NK-92 (cell line): ENCODE data around the gene MICB.
"Not testable (repeated sequence)": the region's sequence is repeated elsewhere in the genome, so short reads cannot be mapped to it uniquely, and the experiment has no call there.

ENCODE experiments used
- DNase-seq: peaks from one replicate; lab custom pipeline; 2025; ENCODE audit not compliant: unreplicated experiment; lab: John Stamatoyannopoulos, UW

MICB gene

DNA sequence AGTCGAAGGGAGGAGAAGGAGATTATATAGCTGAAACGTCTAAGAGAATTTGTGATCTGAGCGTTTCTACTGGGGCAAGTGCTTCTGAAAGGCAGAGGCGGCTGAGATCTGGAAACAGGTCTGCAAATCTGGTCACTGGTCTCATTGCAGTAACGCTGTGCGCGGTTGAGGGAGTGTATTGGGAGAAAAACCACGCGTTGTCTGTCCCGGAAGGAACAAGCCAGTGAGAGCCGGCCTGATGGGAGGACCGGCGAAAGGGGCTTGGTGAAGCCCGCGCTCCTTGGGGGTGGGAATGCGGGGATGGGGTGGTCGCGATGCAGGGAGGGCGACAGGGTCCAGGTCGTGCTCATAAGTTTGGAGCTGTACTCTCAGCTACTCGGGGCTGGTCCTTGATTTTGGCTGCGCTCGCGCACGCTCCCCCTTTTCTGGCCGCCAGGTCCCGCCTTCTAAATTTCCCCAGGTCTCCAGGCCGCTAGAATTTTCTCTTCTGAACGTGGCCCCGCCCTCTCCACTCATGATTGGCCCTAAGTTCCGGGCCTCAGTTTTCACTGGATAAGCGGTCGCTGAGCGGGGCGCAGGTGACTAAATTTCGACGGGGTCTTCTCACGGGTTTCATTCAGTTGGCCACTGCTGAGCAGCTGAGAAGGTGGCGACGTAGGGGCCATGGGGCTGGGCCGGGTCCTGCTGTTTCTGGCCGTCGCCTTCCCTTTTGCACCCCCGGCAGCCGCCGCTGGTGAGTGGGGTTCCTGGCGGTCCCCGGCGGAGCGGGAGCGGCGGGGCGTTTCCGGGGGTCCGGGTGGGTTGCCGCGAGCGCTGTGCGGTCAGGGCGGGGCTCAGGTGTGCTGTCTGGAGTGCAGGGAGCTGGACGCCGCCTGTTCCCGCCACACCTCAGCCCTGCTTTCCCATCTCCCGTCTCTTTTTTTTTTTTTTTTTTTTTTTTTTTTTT is at the start of gene MICB:
Gene MICB (plus strand): TSS at position 615 of the 946 bp plus-strand sequence. CDS start 49 bp downstream, at position 664.
- peak; percentile 54 for DNase-seq

DNA sequence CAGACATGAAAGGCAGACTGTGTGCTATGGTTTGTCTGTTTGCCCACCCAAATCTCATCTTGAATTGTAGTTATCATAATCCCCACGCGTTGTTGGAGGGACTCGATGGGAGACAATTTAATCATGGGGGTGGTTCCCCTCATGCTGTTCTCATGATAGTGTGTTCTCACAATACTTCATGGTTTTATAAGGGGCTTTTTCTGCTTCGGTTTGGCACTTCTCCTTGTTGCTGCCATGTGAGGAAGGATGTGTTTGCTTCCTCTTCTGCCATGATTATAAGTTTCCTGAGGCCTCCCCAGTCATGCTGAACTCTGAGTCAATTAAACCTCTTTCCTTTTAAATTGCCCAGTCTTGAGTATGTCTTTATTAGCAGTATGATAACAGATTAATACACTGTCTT is 47.2 kb upstream of the MICB start:
- no peak for DNase-seq

DNA sequence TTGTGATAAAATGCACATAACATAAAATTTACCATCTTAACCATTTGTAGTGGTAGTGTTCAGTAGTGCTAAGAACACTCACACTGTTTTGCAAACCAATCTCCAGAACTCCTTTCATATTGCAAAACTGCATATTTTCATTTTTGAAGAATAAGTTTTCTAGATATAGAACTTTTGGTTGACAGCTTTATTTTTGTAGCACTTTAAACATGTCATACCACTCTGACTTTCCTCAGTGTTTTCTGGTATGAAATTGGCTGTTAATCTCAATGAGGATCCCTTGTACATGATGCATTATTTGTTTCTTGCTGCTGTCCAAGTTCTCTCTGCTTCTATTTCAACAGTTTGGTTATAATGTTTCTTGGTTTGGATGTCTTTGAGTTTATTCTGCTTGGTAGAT is 45.1 kb upstream of the MICB start:
- no peak for DNase-seq

DNA sequence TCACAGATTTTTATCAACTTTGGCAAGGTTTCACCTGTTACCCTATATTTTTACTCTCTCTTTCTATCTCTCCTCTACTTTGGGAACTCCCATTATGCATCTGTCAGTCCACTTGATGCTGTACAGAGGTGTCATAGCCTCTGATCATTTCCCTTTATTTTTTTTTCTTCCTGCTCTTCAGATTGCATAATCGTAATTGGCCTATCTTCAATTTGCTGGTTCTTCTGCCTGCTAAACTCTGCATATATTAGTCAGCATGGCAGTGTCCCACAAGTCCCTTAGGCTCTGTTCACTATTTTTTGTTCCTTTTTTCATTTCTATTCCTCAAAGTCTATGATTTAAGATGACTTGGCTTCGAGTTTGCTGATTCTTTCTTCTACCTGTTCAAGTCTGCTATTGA is 44.7 kb upstream of the MICB start:
- no peak for DNase-seq

DNA sequence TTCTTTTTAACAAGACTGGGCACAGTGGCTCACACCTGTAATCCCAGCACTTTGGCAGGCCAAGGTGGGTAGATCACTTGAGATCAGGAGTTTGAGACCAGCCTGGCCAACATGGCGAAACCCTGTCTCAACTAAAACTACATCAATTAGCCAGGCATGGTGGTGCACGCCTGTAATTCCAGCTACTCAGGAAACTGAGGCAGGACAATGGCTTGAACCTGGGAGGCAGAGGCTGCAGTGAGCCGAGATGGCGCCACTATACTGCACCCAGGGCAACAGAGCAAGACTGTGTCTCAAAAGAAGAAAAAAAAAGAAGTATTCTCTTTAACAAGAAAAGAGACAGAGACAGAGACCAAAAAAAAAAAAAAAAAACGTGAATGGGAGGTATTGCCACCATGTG is 38.1 kb upstream of the MICB start:
- DNase-seq, result not testable (repeated sequence)

DNA sequence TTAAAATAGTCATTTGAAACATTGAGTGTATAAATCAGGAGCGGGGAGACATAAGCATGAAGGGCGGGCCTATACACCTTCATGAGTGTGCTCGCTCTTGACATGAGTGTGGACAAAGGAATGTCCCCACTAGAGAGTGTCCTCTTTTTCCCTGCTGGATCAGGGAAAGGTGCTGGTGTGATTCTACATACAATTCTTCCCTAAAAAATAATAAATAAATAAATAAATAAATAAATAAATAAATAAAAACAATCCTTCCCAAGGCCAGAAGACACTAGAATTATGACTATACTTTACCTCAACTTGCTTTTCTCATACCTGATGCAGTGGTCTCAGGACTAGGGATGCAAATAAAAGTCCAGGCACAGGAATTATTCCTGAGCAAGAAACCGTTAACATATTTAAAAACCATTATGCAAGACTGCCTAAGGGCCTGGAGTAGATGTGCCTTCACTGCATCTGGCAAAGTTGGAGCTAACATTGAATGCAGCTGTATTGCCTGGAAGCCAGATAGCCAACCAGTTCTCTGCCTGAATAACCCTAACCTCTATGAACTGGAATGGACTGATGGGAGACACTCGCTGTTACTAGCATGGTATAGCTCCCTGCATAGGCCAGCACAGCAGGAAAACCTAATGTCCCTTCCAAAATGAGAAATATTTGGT is 37.5 kb upstream of the MICB start:
- no peak for DNase-seq

DNA sequence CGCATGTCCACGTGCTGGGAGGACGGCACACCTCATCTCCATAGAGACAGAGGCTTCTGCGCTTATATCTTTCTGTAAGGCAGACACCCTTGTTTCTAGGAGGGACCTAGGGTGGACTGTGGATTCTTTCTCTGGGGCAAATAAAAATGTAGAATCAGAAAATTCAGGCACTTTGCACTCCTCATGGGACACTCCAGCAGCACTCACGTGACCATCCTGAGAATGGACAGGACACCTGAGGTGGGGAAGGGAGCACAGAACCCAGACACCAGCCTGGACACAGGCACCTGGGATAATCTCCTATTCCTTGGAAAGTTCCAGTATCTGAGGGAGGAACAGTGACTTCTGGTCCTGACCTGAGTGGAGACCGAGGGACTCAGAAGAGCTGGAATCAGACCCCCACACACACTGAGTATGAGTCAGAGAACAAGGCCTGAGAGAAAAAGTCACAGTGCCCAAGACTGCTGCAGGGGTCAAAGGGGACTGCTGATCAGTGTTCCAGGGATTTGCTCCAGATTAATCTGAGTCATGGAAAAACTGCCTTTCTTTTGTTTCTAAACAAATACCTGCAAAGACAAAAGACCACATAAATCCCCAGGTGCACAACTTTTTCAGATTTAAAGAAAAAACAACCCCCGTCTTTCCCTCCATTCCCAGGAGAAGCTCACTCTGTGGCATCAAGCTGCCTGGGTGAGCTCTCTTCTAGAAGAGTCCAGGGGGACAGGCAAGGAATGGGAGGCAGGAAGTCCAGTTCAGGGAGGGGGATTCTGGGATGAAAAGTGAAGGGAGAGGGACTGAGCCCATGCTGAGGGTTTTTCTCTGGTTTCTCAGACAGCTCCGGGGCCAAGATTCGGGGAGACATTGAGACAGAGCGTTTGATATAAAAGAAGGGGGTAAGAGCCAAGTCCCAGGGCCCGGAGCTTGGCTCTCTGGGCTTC is 35.6 kb upstream of the MICB start:
- no peak for DNase-seq

DNA sequence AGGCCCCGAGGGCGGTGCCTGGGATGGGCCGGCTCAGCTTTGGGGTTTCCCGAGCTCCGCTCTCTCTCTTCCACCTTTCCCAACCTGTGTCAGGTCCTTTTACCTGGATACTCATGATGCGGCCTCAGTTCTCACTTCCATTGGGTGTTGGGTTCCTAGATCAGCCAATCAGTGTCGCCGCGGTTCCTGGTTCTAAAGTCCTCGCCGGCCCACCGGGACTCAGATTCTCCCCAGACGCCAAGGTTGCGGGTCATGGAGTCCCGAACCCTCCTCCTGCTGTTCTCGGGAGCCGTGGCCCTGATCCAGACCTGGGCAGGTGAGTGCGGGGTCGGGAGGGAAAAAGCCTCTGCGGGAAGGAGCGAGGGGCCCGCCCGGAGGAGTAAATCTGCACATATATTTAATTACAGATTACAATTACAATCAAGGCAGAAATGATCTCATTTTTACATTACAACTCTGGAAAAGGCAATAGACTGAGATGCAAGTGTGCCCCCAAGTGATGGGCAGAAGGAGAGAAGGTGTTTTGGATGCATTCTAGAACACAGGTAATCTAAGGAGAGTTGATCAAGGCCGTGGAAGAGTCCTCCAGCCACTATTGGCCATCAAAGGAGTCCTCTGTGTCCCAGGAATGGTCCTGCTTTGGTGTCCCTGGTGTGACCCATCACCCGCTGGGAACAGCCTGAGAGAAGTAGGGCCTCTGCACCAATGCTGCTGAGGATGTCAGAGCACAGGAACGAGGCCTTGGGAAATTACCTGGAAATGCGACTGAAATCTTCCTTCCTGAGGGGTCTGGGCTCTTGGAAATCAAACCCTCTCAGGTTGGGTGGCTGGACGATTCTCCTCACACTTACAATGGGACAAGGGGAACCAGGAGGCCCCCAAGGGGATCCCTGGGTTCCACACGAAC is 34.7 kb upstream of the MICB start:
- DNase-seq, result peak; percentile 77

DNA sequence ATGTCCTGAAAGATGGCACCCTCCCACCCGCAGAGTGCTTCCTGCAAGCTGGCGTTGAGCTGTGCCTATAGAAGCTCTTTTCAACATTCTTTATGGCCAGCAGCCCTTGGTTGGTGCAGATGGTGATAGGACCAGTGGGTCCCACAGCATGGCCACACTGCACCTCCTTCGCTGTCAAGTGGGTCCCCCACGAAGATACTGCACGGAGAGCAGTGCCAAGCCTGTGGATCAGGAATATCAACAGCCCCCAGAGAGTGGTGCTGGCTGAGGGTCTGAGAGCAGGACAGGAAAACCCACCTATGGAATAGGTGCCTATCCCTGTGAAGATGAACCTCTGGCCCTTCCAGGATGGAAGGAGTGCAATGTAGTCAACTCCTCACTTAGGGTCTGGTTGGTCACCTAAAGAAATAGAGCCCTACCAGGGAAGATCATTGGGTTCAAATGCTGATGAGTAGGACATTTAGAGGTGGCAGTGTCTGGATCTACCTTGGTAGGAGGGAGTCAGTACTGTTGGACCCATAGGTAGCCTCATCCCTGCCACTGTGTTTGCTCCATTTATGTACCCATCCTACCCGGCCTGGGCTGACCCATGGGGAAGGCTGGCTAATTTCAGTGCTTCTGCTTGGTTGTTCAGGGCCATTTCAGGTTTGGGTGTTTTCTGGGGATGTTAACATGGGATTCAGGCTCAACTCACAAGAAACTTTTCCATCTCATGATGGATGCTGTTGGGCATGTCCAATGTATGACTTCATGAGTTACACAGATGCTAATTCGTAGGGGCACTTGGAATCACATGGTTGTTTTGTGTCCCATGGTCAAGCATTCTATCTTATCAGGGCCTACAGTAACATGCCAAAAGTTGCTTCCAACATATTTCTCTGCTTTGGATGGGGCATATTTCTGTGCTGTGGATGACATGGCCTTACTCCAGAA is 33.4 kb upstream of the MICB start:
- DNase-seq, result no peak

DNA sequence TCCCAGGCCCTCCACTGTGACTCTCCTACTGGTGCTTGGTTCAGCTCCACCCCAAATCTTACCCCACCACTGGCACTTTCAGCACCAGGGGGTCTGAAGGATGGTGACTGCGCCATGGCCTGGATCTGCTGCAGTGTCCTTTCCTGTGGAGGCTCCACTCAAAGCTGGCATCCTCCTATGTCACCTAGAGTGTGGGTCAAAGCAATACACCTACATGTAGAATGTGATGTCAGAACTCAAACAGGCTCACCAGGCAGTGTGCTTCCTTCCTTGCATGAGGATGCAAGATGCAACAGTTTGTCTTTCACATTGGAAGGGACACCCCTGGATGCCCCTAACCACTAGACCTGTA is 32.8 kb upstream of the MICB start:
- no peak for DNase-seq

DNA sequence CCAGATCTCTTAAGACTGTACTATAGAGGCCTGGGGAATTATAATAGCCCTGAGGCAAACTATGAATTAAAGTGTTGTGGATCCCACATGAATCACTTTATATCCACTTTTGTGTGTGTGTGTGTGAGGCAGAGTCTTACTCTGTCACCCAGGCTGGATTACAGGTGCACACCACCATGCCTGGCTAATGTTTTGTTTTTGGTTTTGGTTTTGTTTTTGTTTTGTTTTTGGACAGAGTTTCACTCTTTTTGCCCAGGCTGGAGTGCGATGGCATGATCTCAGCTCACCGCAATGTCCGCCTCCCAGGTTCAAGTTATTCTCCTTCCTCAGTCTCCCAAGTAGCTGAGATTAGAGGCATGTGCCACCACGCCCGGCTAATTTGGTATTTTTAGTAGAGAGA is 32.2 kb upstream of the MICB start:
- no peak for DNase-seq

DNA sequence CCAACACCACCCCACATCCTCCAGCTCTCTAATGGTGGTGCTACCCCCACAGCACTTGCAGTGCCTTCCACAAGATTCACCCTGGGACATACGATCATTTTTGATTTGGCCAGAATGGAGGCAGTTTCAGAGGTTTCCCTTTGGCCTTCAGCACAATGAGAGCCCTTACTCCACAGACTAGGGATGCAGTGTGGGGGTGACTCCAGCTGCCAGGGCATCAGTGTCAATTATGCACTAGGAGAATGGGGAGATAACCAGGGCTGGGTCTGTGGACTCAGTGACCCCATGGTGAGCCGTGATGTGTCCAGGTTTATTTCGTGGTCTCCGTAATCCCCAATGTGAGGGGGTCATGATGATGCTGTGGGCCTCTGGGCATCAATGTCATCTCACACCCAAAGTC is 31.5 kb upstream of the MICB start:
- DNase-seq, result no peak

DNA sequence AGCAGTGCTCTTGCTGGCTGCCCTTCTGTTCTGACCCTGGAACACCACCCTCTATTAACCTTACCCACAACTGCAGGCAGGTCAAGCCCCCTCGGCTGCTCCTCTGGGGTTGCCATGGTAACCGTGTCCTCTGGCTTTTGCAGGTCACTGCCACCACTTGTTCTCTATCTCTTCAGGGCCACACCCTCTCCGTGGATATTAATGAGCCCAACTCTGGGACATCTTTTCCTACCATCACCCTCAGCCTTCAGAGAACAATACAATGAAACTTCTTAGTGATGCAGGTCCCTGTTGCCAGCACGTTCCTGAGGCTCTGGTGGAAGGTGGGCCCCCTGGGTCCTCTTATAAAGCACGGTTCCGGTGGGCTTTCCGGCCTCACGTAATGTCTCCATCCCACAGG is 30.8 kb upstream of the MICB start:
- no peak for DNase-seq

DNA sequence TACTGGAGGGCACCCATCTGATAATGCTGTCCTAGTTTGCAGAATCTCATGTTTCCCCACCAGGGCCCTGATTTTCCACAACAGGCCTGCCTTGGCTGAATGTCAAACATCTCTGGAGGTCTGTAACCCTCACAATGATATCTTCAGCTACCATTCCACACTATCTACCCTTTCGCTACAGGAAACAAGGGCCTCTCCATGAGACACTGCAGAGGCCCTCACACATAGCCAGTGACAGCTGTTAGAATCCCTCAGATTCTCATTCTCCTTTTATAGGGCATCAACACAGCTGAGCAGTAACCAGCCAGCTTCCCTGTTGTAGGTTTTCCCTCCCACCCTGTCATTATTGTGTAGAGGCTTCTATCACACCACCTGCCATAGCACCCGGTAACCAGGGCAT is 29.6 kb upstream of the MICB start:
- DNase-seq, result no peak

DNA sequence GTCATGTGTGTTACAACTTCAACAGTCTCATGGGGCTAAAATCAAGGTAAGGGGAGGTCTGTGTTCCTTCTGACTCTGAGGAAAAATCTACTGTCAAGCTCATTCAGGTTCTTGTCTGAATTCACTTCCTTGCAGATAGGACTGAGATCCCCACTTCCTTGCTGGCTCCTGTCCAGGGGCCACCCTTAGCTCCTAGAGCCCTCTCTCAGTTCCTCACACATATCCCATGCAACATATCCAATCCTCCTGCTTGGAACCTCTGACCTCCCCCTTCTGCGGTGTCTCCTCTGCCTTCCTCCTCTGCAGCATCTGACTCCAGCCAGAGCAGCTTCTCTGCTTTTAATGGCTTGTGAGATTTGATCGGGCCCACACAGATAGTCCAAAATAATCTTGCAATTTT is 27.1 kb upstream of the MICB start:
- DNase-seq, result no peak

DNA sequence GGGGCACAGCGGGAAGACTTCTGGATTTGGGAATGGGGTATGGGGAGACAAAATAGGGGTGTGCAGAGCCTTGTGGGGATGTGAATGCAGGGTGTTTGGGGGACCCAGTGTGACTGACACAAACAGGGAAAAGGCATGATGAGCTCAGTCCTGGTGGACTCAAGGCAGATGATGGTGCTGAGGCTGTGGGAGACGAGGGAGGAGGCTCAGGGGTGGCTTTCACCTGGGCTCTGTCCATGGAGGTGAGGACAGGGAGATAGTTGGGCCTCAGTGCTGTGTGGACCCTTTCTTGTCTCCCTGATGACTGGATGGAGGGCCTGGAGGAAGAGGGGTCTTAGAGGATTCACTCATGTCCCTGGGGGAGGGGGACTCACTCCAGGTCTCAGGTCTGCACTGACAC is 26.2 kb upstream of the MICB start:
- DNase-seq, result no peak

DNA sequence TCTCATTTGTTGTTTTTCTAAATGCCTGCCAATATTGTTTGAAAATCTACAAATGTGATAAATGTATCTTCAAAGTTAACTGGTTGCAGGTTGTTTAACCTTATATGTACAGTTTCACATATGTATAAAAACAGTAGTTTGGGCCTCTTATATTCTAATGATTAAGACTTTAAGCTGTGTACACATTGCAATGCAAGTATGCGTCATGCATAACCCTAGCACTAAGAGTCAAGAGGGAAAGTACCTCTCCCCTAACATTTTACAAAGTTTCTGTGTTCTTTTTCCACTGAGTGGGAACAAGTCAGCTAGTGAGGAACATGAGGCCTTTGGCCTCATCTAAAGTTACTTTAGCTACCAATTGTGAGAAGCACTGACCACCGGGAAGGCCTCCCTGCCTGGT is 25.7 kb upstream of the MICB start:
- DNase-seq, result no peak

DNA sequence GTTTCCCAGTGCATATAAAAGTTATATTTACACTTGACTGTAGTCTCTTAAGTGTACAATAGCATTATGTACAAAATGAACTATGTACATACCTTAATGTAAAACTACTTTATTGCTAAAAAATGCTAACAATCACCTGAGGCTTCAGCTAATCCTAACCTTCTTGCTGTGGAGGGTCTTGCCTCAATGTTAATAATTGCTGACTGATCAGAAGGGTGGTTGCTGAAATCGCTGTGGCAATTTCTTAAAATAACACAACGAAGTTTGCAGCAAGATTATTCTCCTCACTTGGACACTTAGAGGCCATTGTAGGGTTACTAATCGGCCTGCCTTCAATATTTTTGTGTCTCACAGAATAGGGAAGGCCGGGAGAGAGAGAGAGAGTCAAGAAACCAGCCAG is 24.7 kb upstream of the MICB start:
- no peak for DNase-seq
